Glutamatergic neuron (in vitro differentiated cells): ENCODE results near the gene UGP2. TPM values are rescaled to one million over a fixed set of nuclear protein-coding genes. Genes with fewer than 3 reads are reported as not detected.

Source experiments
- DNase-seq: peaks from one replicate; pipeline ENCODE4 v3.0.0; 2022
- H3K27ac Mint-ChIP-seq: one replicate; pipeline ENCODE4 v1.8.0; 2020; ENCODE audit warnings: mild to moderate bottlenecking, mixed read lengths, inconsistent platforms; ENCODE audit not compliant: unreplicated experiment
- H3K27me3 Mint-ChIP-seq: one replicate; pipeline ENCODE4 v1.8.0; 2020; ENCODE audit warnings: mild to moderate bottlenecking, moderate library complexity, mixed read lengths, inconsistent platforms; ENCODE audit not compliant: unreplicated experiment
- H3K36me3 Mint-ChIP-seq: one replicate; pipeline ENCODE4 v1.8.0; 2020; ENCODE audit warnings: mild to moderate bottlenecking, mixed read lengths, inconsistent platforms; ENCODE audit not compliant: unreplicated experiment
- H3K4me1 Mint-ChIP-seq: one replicate; pipeline ENCODE4 v1.8.0; 2020; ENCODE audit warnings: mild to moderate bottlenecking, low read depth, mixed read lengths, inconsistent platforms; ENCODE audit not compliant: unreplicated experiment
- H3K4me3 Mint-ChIP-seq: one replicate; pipeline ENCODE4 v1.8.0; 2020; ENCODE audit warnings: mild to moderate bottlenecking, mixed read lengths, inconsistent platforms; ENCODE audit not compliant: unreplicated experiment
- H3K9me3 Mint-ChIP-seq: one replicate; pipeline ENCODE4 v1.8.0; 2020; ENCODE audit warnings: mild to moderate bottlenecking, moderate library complexity, mixed read lengths, inconsistent platforms; ENCODE audit not compliant: unreplicated experiment
- CTCF ChIP-seq: fragments of 200-600 bp; sonication (generic); IDR thresholded peaks from one replicate; pipeline ENCODE4 v1.5.0; 2021; ENCODE audit not compliant: partially characterized antibody, unreplicated experiment
- long read RNA-seq: library from polyadenylated mRNA; unstranded; transcript quantifications from one replicate; pipeline ENCODE4 v2.0.0, GENCODE V29; 2020; ENCODE audit not compliant: unreplicated experiment
- total RNA-seq: library from RNA; stranded (reverse); fragmentation: NEBNext Ultra II Directional; extraction: Animal tissue kit (Norgen Biotek cat#: 25700); gene quantifications from one replicate; pipeline ENCODE4 v1.2.1, GENCODE V29; 2021; ENCODE audit not compliant: unreplicated experiment

The UGP2 gene
- total RNA-seq, result 68.6 TPM
- long read RNA-seq, transcript UGP2-201 (10 exons, 2,338 nt), result minor isoform, 9 of 35 reads
- long read RNA-seq, transcript UGP2-202 (10 exons, 2,136 nt), result major isoform, 23 of 35 reads
- long read RNA-seq, partial matches to known transcripts, result 1 of 35 reads
- long read RNA-seq, other reads (novel, unspliced or antisense), result 2 of 35 reads

GRCh38 chr2:63841254-63842022, at the start of gene UGP2:
UGP2 (plus strand) TSS chr2:63841896; CDS start chr2:63842186, 290 bp downstream.
- Mint-ChIP-seq H3K4me3 (peak within 1 kb of the TSS; percentile 99), H3K36me3 (no peaks in the 10 kb centered on the region), H3K9me3 (peaks cover 6% of the 10 kb centered on the region), H3K27me3 (peaks cover 2% of the 10 kb centered on the region), H3K4me1 (peaks cover 22% of the 10 kb centered on the region), H3K27ac (peak within 1 kb of the TSS; percentile 95)
- peak; percentile 88 for DNase-seq
- peak; percentile 7 for TF ChIP-seq CTCF

GRCh38 chr2:63792530-63792929, 49.2 kb upstream of the UGP2 start:
- no peaks in the 10 kb centered on the region for H3K4me1 Mint-ChIP-seq
- H3K9me3 Mint-ChIP-seq, result peaks cover 4% of the 10 kb centered on the region
- no peak overlapping the region for H3K4me3 Mint-ChIP-seq
- DNase-seq, result no peak
- TF ChIP-seq CTCF, result no peak
- H3K27ac Mint-ChIP-seq, result no peak overlapping the region
- no peaks in the 10 kb centered on the region for H3K36me3 Mint-ChIP-seq
- no peaks in the 10 kb centered on the region for H3K27me3 Mint-ChIP-seq

- Mint-ChIP-seq H3K36me3 (no peaks in the 10 kb centered on the region), H3K4me3 (no peak overlapping the region), H3K27ac (no peak overlapping the region), H3K4me1 (no peaks in the 10 kb centered on the region), H3K27me3 (no peaks in the 10 kb centered on the region), H3K9me3 (peaks cover 4% of the 10 kb centered on the region)
- DNase-seq, result no peak
- TF ChIP-seq CTCF, result no peak
Measured at GRCh38 chr2:63796366-63796765, 45.3 kb upstream of the UGP2 start.

GRCh38 chr2:63796796-63797195, 44.9 kb upstream of the UGP2 start:
- no peak for TF ChIP-seq CTCF
- Mint-ChIP-seq H3K4me3 (no peak overlapping the region), H3K4me1 (no peaks in the 10 kb centered on the region)

GRCh38 chr2:63801455-63801854, 40.2 kb upstream of the UGP2 start:
- no peak overlapping the region for H3K27ac Mint-ChIP-seq
- H3K4me3 Mint-ChIP-seq, result no peak overlapping the region
- DNase-seq, result no peak
- H3K36me3 Mint-ChIP-seq, result peaks cover 6% of the 10 kb centered on the region
- TF ChIP-seq CTCF, result no peak
- no peaks in the 10 kb centered on the region for H3K27me3 Mint-ChIP-seq
- H3K4me1 Mint-ChIP-seq, result no peaks in the 10 kb centered on the region
- H3K9me3 Mint-ChIP-seq, result no peaks in the 10 kb centered on the region

More at GRCh38 chr2:63796796-63797195, 44.9 kb upstream of the UGP2 start:
- H3K36me3 Mint-ChIP-seq, result no peaks in the 10 kb centered on the region
- no peak for DNase-seq
- no peak overlapping the region for H3K27ac Mint-ChIP-seq
- H3K9me3 Mint-ChIP-seq, result peaks cover 4% of the 10 kb centered on the region
- H3K27me3 Mint-ChIP-seq, result no peaks in the 10 kb centered on the region
